Astrocyte (in vitro differentiated cells and primary cell): ENCODE measurements around the gene CACNB1.

ENCODE experiments used
- EZH2 ChIP-seq: IDR thresholded peaks from 2 replicates; pipeline ENCODE4 v1.6.1; 2012; ENCODE audit warnings: mild to moderate bottlenecking, low read length, inconsistent platforms; ENCODE audit not compliant: insufficient read depth
- TF ChIP-seq, protein P1 (sequence below): IDR thresholded peaks from 2 replicates; pipeline ENCODE4 v1.5.1; 2011; ENCODE audit warnings: low read depth, mild to moderate bottlenecking, inconsistent platforms, low read length, moderate library complexity; ENCODE audit not compliant: insufficient read depth

DNA sequence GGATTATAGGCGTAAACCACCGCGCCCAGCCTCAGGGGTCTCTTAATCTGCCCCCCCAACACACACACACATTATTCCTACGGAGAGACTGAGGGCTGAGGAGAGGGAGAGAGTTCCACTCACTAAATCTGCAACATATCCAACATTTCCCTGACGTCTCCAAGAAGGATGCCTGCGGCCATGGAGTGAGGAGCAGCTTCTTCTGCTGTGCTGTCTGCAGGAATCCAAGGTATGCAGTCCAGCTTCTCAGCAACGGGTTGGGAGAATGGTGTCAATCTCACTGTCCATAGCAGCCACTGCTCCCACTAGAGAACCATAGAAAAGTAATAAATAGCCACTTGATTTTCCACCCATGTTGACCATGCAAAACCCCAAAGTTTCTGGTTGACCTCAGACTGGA lies 41.0 kb downstream of the CACNB1 start:
- TF ChIP-seq, protein P1, sequence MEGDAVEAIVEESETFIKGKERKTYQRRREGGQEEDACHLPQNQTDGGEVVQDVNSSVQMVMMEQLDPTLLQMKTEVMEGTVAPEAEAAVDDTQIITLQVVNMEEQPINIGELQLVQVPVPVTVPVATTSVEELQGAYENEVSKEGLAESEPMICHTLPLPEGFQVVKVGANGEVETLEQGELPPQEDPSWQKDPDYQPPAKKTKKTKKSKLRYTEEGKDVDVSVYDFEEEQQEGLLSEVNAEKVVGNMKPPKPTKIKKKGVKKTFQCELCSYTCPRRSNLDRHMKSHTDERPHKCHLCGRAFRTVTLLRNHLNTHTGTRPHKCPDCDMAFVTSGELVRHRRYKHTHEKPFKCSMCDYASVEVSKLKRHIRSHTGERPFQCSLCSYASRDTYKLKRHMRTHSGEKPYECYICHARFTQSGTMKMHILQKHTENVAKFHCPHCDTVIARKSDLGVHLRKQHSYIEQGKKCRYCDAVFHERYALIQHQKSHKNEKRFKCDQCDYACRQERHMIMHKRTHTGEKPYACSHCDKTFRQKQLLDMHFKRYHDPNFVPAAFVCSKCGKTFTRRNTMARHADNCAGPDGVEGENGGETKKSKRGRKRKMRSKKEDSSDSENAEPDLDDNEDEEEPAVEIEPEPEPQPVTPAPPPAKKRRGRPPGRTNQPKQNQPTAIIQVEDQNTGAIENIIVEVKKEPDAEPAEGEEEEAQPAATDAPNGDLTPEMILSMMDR = no peak
- no peak for TF ChIP-seq EZH2
